Right kidney (tissue), 1 donor: Measurements from ENCODE around the gene UBE2I.
"Not testable (repeated sequence)": the region's sequence is repeated elsewhere in the genome, so short reads cannot be mapped to it uniquely, and the experiment has no call there.

Source experiments
- DNase-seq: peaks from one replicate; pipeline ENCODE4 v3.0.0-alpha.2; 2016

Gene UBE2I

DNA sequence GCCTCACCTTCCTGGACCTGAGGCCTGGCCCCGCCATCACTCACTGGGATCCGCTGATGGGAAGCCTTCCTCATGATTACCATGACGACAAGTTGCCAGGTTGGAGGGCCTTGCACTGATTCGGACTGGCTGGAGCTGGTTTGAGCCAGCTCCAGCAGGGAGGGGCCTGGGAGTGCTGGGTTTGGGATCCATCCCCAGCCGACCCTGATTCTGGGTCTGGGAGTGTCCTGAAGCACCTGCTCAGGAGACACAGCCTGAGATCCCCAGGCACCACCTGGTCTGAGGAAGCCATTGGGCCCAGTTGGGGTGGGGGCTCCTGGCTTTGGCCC lies 18.1 kb downstream of the UBE2I start:
- DNase-seq, result no peak

DNA sequence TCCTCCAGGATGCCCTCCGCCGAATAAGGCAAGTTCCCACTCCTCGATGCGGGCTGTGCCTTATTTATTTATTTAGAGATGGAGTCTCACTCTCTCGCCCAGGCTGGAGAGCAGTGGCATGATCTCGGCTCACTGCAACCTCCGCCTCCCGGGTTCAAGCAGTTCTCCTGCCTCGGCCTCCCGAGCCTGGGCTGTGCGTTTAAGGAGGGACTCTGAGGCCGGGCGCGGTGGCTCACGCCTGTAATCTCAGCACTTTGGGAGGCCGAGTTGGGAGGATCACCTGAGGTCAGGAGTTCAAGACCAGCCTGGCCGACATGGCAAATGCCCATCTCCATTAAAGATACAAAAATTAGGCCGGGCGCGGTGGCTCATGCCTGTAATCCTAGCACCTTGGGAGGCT lies 18.7 kb downstream of the UBE2I start:
- not testable (repeated sequence) for DNase-seq

DNA sequence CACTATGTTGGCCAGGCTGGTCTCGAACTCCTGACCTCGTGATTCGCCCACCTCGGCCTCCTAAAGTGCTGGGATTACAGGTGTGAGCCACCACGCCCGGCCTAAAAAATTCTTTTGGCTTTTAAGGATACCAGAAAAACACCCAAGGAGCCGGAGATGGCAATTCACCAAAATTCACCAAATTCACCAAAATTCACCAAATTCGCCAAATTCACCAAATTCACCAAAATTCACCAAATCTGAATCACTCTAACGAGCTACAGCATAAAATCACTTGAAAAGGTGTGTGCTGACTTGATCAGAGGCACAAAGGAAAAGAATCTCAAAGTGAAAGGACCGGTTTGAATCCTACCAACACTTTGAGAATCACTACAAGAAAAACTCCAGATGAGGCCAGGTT lies 19.5 kb downstream of the UBE2I start:
- DNase-seq, result not testable (repeated sequence)

DNA sequence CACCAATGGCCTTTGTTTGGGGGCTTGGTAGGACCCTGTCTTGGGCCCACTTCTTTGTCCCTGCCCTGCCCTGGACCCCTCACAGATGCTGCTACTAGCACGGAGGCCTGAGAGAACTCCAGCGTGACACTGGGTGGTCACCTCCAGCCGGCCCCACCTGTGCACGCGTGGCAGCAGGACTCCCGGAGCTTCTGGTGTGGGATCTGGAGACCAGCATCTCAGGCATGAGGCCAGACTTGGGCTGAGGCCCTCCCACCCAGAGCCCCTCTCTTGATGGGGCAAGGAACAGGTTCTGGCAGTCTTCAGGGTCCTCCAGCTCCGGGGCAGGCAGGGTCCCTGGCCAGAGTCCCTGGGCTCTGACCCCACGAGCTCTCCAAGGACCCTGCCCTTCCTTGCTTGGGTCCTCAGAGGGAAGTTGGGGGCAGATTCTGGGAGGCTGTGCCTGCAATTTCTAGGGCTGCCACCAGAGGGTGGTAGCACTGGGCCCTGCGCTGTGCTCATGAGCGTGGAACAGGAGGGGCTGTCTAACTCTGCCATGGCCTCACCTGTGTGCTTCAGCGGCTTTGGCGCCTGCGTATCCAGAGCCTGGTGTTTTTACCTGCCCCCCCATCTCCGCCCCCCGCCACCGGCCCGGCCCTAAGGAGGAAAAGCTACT lies 21.0 kb downstream of the UBE2I start:
- no peak for DNase-seq

DNA sequence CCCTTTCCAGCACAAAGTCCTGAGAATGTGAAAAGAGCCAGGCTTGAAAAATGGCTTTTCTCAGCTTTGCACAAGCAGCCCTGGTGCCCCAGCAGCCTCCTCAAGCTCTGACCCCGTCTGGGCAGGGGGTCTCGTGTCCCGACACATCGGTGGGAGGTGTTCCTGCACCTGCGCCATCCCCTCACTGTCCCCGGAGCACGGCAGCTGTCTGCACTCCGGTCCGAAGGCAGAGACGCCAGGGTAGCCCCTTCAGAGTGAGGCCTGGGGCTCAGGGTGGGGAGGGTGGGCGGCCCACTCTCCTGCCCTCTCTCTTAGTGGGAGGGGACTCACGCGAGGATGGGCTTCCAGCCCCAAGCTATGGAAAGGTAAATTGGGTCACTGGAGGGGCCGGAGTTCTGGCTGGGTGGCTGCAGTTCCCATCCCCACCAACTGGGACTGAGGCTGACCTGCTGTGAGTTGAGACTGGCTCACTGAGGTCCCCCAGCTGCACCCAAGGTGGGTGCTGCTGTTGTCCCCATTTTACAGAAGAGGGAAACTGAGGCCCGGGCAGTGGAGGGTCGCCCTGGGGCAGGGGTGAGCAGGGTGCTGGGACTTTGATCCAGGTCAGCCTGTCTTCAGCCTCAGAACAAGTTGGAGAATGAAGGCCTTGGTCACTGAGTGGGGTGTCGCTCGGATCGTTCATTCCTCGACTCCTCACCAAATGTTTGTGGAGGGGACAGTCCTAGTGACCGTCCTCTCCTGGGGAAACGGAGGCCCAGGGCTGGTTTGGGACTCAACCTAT lies 21.7 kb downstream of the UBE2I start:
- no peak for DNase-seq

DNA sequence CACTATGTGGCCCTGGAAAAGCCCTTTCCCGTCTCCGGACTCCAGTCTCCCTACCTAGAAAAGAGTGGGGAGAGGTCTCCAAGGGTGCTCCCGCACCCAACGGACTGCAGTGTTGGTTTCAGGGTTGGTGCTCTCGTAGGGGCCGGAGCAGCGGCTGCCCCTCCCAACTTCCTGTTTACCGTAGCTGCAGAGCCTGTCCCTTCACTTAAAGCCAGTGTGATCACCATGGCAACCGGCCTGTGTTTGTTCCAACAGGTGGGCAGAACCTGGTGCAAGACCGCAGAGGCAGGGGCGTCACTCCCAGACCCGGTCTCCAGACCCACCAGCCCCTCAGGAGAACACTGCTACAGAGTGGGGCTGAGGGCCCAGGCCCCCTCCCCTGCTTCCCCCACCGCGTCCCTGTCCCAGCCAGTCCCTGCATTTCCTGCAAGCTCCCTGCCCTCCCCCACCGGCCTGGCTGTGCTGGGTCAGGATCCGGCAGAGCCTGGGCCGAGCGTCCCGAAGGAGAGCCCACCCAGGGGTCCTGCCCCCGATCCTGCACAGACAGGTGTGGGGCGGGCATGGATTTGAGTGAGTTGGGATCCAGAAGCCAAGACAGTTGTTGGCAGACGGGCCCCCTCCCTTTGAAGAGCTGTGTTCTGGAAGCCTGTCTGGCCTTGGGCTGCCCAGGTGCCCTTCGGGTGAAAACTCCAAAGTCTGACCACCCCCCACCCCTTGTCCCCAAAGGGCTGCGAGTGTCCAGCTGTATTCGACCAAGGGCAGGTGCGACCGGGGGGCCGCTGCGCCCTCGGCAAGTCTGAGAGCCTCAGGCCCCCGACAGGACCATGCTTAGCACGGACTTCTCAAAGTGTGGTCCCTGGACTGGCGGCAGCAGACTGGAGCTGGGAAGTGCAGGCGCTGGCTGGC lies 22.5 kb downstream of the UBE2I start:
- DNase-seq, result peak; percentile 67

DNA sequence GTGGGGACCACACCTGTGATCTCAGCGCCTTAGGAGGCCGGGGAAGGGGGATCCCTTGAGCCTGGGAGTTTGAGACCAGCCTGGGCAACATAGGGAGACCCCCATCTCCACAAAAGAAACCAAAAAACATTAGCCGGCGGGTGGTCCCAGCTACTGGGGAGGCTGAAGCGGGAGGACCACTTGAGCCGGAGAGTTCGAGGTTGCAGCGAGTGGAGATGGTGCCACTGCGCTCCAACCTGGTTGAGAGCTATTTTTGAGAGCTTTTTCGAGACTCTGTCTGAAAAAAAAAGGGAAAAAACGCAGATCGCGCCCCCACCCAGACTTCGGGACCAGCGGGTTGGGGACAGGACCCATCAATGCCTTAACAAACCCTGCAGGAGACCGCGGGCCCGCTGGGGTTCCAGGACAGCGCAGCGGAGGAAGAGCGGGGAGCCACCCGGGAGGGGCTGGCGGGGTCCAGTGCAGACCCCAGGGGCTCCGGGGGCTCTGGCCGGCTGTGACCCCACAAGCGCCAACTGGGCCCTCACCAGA lies 23.2 kb downstream of the UBE2I start:
- no peak for DNase-seq

DNA sequence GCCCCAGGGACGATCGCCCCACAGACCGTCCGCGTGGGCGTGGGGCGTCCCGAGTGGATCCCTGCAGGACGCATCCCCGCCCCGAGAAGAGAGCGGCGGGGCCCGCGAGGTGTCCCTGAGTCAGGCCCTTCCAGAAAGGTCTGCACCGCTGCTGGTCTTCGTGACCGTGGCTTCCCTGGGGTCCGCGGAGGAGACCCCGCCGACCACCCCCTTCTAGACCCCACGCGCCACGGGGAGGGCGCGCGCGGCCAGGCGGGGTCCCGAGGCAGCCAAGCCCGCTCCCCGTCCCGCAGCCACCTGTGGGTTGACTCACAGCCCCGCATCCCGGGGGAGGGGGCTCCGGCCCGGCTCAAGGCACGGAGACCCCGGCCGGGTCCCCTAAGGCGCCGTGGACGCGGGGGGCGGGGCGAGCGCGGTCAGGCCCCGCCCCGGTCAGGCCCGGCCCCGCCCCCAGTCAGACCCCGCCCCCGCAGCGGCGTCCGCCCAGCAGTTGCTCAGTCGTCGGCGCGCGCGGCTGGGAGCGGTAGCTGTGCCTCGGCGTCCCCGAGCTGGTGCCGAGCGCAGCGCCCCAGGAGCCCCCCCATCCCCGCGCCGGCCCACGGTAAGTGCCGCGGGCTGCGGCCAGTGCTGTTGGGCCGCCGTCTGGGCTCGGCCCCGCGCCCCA lies 23.8 kb downstream of the UBE2I start, which contains the start of gene BAIAP3:
Gene BAIAP3 (plus strand): TSS at position 497 of the 664 bp plus-strand sequence. CDS start 4,905 bp downstream, outside the sequence.
- DNase-seq, result no peak

DNA sequence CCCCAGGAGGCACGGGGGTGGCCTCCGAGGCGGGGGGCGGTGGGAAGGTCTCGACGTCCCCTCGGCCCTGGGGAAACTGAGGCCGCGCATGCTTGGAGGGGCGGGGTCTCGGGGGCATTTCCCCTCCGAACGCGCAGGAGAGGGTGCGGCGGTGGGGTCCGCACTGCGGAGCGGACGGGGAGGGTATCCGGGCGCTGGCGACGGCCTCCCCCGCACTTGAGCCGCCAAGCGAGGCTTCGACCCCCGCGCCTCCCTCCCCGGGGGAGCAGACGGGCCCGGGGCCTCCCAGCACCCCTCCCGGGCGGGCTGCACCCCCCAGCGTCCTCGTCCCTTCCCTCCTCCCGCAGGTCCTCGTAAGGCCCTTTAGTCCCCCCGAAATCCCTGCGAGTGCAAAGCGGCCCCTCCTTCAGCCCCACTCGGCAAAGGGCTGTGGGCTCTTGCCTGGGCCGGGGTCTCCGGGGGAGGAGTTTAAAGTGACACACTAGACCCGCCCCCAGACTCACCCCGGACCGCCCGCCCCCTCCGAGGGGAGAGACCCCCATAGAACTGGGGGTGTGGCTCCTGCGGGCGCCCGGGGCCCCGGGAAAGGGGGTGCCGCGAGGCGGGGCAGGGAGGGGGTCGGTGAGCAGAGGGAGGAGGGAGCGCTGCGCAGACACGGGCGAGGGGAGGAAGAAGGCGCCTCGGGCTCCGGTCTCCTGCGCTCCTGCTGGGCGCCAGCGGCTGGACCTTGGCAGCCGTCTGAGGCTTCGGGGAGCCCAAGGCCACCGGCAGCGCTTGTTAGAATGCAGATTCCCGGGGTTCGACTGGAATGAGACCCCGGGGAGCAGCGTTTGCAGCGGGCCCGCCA lies 24.6 kb downstream of the UBE2I start:
- no peak for DNase-seq

DNA sequence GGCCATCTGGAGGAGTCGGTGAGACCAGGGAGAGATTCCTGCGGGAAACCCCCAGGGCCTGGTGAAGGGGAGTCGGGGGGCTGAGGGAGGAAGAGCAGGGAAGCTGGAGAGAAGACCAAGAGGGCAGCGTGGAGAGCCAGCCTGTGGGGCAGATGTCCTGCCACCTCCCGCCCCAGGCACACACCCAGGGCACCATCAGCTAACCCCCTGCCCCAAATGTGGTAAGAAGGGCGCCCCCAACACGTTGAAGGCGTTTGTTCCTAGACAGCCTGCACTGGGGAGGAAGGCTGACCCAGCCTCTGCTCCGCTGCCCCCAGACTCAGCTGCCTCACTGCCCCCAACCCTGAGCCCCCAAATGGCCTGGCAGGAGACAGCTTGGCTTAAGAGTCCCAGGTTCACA lies 25.3 kb downstream of the UBE2I start:
- no peak for DNase-seq

DNA sequence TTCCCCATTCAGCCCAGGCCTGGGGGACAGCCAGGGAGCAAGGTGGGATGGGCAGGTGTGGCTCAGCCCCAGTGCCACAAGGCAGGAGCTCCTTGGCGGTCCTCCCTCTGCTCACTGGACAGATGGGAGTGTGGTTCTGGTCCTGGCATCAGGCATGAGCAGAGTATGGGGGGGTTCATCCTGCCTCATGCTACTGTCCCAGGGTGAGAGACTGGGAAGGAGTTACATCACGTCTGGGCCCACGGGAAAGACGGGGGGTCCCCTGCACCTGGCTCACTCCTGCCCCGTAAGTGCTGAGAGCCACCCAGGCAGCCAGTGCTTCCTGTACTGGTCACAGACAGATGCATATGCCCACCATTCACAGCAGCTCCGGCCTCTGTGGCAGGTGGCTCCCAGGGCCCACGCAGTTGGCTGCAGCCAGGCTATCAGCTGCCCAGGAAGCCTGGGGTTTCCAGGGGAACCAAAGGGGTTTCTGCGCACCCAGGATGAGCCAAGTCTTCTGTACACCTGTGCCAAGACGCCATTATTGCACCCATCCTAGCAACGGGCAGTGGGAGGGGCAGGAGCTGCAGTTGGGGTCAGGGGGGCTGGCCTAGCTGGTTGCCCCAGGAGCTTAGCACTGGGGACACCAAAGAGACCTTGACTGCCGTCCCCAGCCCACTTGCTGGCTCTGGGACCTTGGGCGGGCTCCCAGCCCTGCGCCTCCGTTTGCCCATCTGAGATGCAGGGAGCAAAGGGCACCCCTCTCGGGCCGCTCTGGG lies 26.0 kb downstream of the UBE2I start:
- no peak for DNase-seq

DNA sequence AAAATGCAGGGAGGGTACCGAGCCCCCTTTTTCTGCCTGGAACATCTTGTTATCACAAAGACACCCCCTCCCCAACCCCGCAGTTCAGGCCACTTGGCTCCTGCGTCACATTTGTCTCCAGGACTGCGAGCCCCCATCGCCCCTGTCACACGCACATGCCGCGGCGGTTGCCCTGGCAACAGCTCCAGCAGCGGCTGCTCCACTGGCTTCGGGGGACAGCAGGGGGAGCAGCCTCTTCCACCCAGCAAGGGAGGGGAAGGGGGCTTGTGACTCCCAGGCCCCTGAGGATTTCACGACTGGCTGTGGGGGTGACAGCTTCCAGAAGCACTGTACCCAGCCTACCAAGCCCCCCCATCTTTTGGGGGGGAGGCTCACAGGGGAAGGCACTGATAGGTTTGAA lies 26.6 kb downstream of the UBE2I start:
- DNase-seq, result no peak

DNA sequence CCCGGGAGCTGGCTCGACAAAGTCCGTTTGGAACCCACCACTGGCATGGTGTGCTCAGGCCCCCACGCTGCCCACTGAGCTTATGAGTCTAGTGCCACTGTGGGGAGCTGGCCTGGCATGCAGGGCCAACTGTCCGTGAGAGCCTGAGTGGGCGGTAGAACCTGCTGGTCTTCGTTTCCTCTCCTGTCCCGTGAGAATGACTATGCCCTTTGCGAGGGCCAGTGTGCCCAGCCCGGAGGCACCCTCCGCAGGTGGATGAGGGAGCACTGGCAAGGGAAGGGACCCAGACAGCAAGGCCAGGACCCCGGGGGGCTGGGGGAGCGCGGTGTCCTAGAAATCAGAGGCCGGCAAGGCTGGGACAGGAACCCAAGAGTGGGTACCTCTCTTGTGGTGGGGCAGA lies 27.2 kb downstream of the UBE2I start:
- no peak for DNase-seq

DNA sequence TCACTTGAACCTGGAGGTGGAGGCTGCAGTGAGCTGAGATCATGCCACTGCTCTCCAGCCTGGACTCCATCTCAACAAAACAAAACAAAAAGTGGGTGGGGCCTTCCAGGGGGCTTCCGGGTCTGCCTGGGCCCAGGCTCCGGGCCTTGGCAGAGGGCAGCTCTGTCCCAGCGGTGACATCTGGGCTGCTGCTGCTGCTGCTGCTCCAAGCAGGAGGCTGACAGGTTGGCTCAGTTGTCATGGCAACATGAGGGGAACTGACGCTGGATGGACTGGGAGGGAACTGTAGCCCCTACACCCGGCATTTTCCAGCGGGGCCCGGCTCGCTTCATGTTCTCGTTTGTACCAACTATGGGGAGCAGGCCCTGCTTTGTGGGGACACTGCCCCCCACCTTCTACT lies 28.1 kb downstream of the UBE2I start:
- no peak for DNase-seq

DNA sequence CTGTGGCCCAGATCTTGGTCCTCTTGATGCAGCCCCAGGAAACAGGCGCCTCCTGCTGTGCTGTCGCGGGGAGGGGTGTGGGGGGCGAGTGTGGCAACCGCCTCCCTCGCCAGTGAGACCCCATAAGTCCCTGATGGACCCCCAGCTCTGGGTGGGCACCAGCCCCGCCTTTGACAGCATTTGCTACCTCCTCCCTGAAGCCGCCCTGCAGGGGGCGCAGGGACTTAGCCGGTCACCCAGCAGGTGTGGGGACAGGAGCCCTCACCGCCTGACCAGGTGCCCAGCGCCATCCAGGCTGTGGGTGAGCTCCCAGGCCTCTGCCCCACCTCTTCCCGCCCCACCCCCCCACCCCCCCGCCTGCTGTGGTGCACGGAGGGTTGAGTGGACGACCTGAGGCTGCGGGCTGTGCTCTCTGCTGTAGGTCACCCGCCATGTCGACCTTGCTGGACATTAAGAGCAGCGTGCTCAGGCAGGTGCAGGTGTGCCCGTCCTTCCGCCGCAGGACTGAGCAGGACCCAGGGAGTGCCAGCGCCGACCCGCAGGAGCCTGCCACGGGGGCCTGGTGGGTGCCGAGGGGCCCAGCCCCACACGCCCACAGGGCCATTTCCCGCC lies 28.8 kb downstream of the UBE2I start:
- no peak for DNase-seq

DNA sequence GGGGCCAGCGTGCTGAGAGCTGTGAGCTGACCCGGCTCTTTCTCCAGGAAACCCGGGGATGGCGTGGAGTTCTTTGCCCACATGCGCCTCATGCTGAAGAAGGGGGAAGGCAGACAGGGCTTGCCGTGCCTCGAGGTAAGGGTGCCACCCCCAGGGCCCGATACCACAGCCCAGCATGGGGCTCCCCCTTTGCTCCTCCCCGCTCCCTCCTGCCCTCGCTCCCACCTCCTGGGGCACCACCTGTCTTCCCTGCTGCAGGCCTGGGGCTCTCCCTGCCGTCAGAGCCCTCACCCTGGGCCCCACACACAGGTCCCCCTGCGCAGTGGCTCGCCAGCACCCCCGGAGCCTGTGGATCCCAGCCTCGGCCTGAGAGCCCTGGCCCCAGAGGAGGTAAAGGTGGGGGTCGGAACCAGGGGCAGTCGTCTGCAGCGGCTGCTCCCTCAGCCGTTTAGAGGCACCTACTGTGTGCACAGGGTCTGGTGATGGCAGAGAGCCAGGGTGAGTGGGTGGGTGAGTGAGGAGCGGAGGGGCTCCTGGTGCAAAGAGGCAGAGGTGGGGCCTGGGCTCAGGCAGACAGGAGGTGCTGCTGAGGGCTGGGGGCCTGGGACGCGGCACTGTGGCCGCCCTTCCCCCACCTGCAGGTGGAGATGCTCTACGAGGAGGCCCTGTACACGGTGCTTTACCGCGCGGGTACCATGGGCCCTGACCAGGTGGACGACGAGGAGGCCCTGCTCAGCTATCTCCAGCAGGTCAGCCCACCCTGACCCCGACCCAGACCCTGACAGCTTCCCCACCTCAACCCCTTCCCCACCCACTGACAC lies 29.6 kb downstream of the UBE2I start:
- no peak for DNase-seq

DNA sequence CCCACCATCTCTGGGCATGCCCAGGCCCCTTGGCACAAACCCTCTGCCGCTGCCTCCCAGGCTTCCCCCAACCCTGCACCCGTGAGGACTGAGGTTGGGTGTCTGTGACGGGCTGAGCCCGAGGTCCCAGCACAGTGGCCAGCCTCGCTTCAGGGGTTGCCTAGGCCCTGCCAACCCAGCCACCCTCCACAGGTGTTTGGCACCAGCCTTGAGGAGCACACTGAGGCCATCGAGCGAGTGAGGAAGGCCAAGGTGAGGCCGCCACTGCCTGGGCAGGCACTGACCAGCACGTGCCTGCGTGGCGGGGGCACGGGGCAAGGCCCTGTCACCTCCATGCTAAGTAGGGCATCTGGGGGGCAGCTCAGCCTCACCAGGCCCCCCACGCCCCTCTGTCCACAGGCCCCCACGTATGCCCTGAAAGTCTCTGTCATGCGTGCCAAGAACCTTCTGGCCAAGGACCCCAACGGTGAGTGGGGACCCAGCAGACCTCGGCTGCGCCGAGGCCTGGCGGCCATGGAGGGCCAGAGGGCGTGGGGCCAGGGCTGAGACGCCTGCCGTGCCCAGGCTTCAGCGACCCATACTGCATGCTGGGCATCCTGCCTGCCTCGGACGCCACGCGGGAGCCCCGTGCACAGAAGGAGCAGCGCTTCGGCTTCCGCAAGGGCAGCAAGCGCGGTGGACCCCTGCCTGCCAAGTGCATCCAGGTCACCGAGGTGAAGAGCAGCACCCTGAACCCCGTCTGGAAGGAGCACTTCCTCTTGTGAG lies 31.5 kb downstream of the UBE2I start:
- DNase-seq, result no peak
